OCI-LY7 (cell line): ENCODE results near the gene SEC14L2.

Source experiments
- EZH2phosphoT487 ChIP-seq: fragments of 200-600 bp; sonication (generic); IDR thresholded peaks from 2 replicates; pipeline ENCODE4 v1.6.1; 2018; ENCODE audit warnings: low read depth, borderline replicate concordance, mild to moderate bottlenecking, mixed run types, antibody characterized with exemption, low read length, moderate library complexity, mixed read lengths
- TF ChIP-seq, protein P1 (sequence below): fragments of 200-600 bp; sonication (generic); conservative IDR thresholded peaks from 2 replicates; pipeline ENCODE4 v1.5.1; 2014; ENCODE audit warnings: mild to moderate bottlenecking, antibody characterized with exemption, low read length, moderate library complexity, mixed read lengths

DNA sequence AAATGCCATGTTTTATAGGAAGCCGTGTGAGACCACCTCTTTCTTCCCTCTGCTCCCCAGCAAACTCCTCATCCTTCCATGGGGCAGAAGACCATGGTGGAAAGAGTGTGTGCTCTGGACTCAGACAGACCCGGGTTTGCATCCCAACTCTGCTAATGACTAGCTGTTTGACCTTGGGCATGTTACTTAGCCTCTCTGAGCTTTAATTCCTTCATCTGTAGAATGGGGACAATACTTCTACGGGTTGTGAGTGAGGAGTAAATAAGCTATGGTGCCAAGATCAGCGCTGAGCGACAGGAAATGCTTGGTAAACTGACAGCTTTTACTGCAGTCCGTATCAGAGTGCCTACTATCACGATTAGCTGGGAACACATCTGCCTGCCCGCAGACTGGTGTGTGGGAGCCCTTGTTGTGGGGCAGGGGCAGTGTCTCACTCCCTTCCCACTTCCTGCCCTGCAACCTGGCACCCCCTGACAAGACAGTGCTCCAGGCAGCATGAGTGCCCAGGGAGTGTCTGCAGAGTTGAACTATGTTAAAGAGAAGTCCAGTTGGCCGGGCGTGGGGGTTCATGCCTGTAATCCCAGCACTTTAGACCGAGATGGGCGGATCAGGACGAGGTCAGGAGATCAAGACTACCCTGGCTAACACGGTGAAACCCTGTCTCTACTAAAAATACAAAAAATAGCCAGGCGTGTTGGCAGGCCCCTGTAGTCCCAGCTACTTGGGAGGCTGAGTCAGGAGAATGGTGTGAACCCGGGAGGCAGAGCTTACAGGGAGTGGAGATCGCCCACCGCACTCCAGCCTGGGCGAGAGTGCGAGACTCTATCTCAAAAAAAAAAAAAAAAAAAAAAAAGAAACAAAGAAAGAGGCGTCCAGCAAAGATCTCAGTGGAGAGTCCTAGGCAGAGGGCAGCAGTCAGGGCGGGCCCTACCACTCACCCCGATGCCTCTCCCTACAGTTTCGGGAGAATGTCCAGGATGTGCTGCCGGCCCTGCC is 2.2 kb downstream of the SEC14L2 start:
- TF ChIP-seq, protein P1, sequence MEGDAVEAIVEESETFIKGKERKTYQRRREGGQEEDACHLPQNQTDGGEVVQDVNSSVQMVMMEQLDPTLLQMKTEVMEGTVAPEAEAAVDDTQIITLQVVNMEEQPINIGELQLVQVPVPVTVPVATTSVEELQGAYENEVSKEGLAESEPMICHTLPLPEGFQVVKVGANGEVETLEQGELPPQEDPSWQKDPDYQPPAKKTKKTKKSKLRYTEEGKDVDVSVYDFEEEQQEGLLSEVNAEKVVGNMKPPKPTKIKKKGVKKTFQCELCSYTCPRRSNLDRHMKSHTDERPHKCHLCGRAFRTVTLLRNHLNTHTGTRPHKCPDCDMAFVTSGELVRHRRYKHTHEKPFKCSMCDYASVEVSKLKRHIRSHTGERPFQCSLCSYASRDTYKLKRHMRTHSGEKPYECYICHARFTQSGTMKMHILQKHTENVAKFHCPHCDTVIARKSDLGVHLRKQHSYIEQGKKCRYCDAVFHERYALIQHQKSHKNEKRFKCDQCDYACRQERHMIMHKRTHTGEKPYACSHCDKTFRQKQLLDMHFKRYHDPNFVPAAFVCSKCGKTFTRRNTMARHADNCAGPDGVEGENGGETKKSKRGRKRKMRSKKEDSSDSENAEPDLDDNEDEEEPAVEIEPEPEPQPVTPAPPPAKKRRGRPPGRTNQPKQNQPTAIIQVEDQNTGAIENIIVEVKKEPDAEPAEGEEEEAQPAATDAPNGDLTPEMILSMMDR, result no peak
- TF ChIP-seq EZH2phosphoT487, result no peak
